ENCODE measurements around the gene ATP9A.

ATP9A gene

GRCh38 chr20:51595058-51595532, 173.1 kb downstream of the ATP9A start:
- peak; percentile 77 to 80 for DNase-seq

- no peak for DNase-seq
These were observed 173.7 kb downstream of the ATP9A start for GRCh38 chr20:51594236-51595057.

DNA sequence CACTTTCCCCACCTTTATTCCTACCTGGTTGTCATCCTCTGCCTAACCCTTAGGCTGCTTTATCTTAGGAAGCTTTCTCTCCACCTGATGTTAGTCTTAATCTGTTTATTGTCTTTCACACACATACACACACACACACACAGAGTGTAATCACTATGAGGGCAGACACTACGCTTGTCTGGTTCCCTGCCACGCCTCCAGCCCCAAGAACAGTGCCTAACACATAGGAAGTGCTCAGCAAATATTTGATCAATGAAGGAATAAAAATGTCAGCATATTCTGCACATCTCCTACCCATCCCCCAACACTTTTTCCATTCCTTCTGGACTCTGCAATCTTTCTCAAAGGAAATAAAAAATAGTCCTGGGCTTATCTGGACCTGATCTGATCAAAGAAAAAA, 174.6 kb downstream of the ATP9A start:
- no peak for DNase-seq

DNA sequence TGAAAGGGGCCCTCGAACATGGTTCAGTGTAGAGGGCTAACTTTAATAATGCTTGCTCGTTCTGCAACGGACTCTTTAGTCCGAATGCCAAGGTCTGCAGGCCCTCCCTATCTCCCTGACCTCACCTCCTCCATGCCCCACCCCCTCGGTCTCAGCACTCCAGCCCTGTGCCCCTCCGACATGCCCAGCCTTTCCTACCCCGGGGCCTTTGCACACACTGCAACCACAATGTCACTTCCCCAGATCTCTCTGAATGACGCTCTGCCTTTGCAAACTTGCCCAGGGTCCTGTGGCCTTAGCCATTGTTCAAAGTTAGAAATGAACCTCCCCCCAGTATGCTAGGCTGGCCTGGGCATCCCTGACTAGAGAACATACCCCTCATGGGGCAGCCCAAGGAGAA, 175.6 kb downstream of the ATP9A start:
- no peak for DNase-seq

- DNase-seq = no peak
These were observed 176.3 kb downstream of the ATP9A start for GRCh38 chr20:51591871-51592270.

DNA sequence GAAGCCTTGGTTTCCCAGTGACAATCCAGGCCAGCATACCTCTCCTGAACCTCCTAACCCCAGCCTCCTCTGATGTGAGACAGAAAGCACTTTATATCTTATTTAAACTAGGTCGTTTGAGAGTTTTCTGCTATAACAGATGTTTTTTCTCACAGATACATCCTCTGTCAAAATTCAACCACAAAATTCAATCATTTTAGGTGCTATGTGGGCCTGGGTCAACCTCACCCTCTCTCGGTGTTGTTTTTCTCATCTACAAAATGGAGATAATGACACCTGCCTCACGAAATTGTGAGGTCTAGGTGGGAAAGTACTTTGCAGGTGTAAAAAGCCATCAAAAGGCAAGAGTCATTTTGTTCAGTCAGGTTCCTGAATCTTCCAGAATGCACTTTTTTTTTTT, 179.4 kb downstream of the ATP9A start:
- no peak for DNase-seq

DNA sequence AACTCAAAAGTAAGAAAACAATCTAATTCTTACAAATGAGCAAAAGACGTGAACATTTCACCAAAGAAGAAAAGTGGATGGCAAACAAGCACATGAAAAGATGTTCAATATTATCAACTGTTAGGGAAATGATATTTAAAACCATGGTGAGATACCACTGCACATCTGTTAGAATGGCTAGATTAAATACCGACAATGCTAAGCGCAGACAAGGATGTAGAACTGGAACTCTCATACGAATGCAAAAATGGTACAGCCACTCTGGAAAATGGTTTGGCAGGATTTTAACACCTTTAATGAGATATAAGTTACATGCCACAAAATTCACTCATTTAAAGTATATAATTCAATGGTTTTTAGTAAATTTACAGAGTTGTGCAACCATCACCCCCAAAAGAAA, 181.0 kb downstream of the ATP9A start:
- DNase-seq = no peak

DNA sequence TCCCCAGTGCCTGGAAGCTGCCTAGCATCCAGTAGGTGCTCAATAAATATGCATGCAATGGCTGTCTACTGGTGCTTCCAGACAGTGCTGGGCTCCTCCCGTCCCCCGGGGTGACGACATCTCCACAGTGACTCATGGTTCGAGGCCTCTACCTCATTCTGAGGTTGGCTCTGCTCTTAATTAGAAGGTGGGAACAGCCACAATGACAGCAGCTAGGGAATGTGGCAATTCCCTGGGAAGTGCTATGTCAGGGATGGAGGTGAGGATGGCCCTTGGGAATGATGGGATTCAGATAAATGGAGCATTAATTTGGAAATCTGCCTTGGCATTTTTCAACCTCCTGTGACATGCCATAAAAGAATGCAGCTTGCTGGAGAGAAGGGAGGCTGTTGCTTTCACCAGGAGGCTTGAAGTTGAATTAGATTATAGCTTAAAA, 182.2 kb downstream of the ATP9A start:
- no peak for DNase-seq

- DNase-seq = no peak
These were observed 183.0 kb downstream of the ATP9A start for GRCh38 chr20:51585148-51585547.

DNA sequence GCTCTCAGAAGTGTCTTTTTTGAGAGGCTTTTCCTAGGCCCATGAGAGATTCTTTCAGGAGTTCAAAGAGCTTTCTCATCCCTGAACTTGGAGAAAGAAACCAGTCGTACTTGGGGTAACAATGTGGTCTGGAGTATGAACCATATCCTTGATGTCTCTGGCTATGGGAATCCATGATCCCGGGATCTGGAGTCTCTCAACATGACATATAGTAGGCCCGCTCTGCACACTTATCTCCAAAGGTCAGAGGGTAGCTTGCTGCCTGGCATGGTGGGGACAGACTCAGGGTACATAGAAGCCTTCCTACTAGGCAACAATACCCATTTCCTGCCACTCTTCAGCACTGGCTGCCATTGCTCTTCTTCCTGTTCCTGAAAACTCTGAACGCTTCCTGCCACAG, 183.5 kb downstream of the ATP9A start:
- no peak for DNase-seq

- DNase-seq = no peak
These were observed 184.1 kb downstream of the ATP9A start for GRCh38 chr20:51584116-51584515.

DNA sequence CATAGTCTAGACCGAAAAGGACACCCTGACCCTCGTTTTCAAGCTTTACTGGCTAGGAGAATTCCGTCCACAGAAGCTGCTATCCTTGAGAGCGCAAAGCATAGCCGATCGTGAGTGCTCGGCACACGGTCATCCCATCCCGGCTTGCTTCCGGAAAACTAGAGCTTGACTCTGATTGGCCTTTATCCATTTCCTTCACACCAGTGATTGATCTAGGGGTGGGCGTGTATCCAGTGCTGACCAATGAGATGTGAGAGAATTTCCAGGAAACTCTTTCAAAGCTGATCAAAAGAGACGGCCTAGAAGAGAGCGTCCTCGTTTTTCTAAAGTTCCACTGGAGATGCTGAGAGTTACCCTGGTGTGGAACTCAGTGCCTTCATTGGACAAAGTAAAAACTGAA, 184.7 kb downstream of the ATP9A start:
- DNase-seq = no peak

GRCh38 chr20:51583073-51583472, 185.1 kb downstream of the ATP9A start:
- DNase-seq = no peak

GRCh38 chr20:51581571-51581970, 186.6 kb downstream of the ATP9A start:
- DNase-seq = no peak

- no peak for DNase-seq
These were observed 189.1 kb downstream of the ATP9A start for GRCh38 chr20:51579137-51579536.

DNA sequence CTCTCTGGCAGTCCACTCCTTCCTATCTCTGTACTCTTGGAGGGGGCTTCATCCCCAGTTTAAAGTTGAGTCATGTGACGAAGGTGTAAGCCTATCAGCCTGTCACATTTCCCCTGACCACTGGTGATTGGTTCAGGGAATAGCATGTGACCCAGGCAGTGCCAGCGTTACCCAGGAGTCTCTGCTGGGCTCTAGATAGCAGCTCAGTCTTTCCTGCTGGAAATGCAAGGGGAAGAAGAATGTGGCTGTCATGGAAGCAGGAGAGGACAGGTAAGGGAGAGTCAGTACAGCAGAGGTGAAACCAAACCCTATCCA, 190.1 kb downstream of the ATP9A start:
- DNase-seq = no peak

DNA sequence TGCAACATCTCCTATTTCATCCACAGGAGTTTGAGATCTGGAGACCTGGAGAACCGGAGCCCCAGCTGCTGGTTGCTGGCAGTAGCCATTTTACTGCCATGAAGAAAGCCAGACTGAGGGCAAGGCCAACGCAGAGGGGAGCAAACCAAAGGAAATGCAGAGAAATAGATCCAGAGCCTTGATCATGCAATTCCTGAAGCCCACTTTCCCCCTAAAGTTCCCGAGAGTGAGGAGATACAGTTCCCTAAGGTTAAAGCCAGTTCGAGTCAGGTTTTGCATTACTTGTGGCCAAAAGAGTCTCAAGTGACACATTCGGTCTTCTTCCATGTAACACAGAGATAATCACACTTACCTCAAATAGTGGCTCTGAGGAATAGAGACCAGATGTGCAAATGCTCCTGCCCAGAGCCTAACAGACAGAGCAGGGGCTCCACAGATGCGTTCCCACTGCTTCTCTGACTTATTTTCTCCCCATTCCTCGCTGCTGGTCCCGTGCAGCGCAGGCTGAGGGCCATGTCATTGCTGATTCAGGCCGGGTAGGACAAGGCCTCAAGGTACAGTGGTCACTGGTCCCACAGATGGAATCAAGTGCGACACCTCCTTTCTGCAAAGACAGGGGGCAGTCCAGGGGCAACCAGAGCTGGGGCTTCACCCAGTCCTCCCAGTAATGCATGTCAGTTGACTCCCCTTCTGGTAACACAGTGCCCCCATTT, 190.6 kb downstream of the ATP9A start:
- DNase-seq = no peak

DNA sequence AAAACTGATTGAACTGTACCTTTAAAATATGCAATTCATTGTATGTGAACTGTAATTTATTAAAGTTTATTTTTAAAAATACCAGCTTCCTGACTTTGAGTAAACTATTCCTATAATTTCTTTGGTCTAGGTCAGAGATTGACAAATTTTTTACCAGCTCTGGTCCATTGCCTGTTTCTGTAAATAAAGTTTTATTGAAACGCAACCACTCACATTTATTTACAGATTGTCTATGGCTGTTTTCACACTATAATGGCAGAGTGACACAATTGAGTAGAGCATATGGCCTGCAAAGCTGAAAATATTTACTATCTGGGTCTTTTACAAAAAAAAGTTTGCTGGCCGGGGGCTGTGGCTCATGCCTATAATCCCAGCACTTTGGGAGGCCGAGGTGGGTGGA, 192.7 kb downstream of the ATP9A start:
- no peak for DNase-seq

GRCh38 chr20:51574248-51575033, 193.7 kb downstream of the ATP9A start:
- DNase-seq = no peak

DNA sequence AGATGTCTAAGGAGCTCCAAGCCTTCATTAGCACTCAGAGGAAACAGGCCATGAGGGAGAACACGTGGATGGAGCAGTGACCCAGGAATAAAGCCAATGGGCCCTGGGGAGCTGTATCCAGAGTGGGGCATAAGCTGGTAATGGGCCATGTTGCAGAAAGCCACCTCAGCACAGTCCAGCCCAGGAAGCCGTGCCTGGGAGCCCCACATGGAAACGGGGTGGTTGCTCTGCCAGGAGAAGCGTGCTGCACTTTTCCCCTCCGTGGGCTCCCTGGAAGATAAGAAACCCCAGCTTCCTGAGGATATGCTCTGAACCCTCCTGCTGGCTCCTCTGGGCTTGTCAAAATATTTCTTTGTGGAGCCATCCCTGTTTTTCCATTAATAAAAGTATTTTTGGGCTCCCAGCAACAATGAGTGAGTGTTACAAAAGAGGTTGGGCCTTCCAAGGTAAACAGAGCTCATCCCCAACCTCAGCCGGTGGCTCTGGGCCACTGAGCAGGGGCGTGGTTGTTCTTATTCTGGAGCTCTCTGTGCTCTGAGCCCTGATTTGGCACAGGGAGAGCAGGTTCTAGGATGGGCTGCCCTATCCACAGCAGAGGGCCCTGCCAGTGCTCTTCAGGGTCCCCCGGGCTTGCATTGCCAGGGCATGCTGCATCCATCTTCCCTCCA, 194.5 kb downstream of the ATP9A start:
- no peak for DNase-seq

DNA sequence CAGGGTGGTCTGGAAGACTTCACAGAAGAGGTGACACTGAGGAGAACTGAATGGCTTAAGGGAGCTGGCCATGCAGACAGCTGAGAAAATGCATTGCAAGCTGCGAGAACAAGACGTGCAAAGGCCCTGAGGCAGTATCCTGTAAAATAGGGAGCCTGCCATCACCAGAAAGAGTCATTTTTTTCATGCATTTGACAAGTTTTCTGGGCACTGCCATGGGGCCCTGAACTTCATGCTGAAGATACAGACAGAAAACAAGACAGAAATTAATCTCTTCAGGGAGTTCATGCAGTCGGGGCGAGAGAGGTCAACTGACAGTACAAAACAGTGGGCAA, 196.8 kb downstream of the ATP9A start:
- DNase-seq = no peak

- DNase-seq = no peak
These were observed 197.3 kb downstream of the ATP9A start for GRCh38 chr20:51570739-51571459.

Measured in activated CD4-positive, alpha-beta T cell treated with anti-CD3 and anti-CD28 coated beads for 4 hours (primary cell).